Stomach (tissue), 9 donors: ENCODE results near the gene NDUFS5. TPM values are rescaled to one million over a fixed set of nuclear protein-coding genes. Genes with fewer than 3 reads are reported as not detected.
"Not testable (repeated sequence)": the region's sequence is repeated elsewhere in the genome, so short reads cannot be mapped to it uniquely, and the experiment has no call there.

Source experiments
- DNase-seq, 2 donors: peaks; one replicate each; pipeline versions ENCODE4 v3.0.0 to v3.0.0-alpha.2; 2013 to 2019
- H3K27ac ChIP-seq, 5 donors: fragments of 200-600 bp in 4 of 5; sonication (generic) in 4 of 5; one replicate each; pipeline ENCODE4 v1.5.1; 2013 to 2019; ENCODE audit warnings: mild to moderate bottlenecking in 1 of 5, moderate library complexity in 1 of 5
- H3K27me3 ChIP-seq, 3 donors: fragments of 200-600 bp; sonication (generic); one replicate each; pipeline ENCODE4 v1.5.1; 2017 to 2019; ENCODE audit warnings: mixed run types in 1 of 3
- H3K36me3 ChIP-seq, 4 donors: fragments of 200-600 bp; sonication (generic); 1 replicate in 3 of 4; 2 replicates in 1 of 4; pipeline ENCODE4 v1.5.1; 2016 to 2019
- H3K4me1 ChIP-seq, 4 donors: fragments of 200-600 bp; sonication (generic); one replicate each; pipeline ENCODE4 v1.5.1; 2016 to 2019
- H3K4me3 ChIP-seq, 4 donors: fragments of 200-600 bp; sonication (generic) in 3 of 4; one replicate each; pipeline ENCODE4 v1.5.1; 2016 to 2019; ENCODE audit warnings: mild to moderate bottlenecking in 1 of 4
- H3K9me3 ChIP-seq, 4 donors: fragments of 200-600 bp; sonication (generic); one replicate each; pipeline ENCODE4 v1.5.1; 2016 to 2019
- EP300 ChIP-seq: sonication (generic); formaldehyde crosslinking; IDR thresholded peaks from one replicate; pipeline ENCODE4 v1.6.1; 2017; ENCODE audit warnings: antibody characterized with exemption
- POLR2A ChIP-seq, 4 donors: fragments of 450-650 bp; IDR thresholded peaks; one replicate each; pipeline ENCODE4 v1.6.1; 2016; ENCODE audit warnings: antibody characterized with exemption in 4 of 4, control low read depth in 2 of 4, mild to moderate bottlenecking in 1 of 4, moderate library complexity in 1 of 4
- POLR2AphosphoS5 ChIP-seq, 3 donors: sonication (generic); formaldehyde crosslinking; IDR thresholded peaks; one replicate each; pipeline ENCODE4 v1.6.1; 2016; ENCODE audit warnings: antibody characterized with exemption in 3 of 3
- WGBS, 5 donors: extraction: QIAGEN DNeasy Blood & Tissue Kit in 3 of 5; methylation state at CpG; one replicate each; pipeline versions ENCODE4 v1.1.5 to v1.1.7; 2013 to 2018; 5-methylcytosine and 5-hydroxymethylcytosine counted together
- intact Hi-C: fragments of 100-400 bp; cut with DNase I; formaldehyde crosslinking; loops from one replicate; pipeline ENCODE4 v1.15.1; 2023; ENCODE audit warnings: low total_unique reads
- polyA plus RNA-seq, 3 donors: library from polyadenylated mRNA; stranded (reverse); fragments of 200-250 nt; gene quantifications; one replicate each; pipeline ENCODE4 v1.2.3, GENCODE V29; 2013
- total RNA-seq, 5 donors: library from RNA; depleted of rRNA; stranded (reverse); fragments of >200 nt; gene quantifications; one replicate each; pipeline versions ENCODE4 v1.1.0 to v1.2.3, GENCODE V29; 2014 to 2016
- TF ChIP-seq, protein P1 (sequence below), 7 experiments: fragments of 450-650 bp in 4 of 7; fragments of 200-600 bp in 3 of 7; sonication (generic) in 3 of 7; IDR thresholded peaks; one replicate each; pipeline ENCODE4 v1.5.1; 2016 to 2019; ENCODE audit warnings: antibody characterized with exemption in 7 of 7, control low read depth in 2 of 7, mild to moderate bottlenecking in 1 of 7
- donor health status: healthy with polysubstance abuse.
- donor health status: Bipolar disorder and iron deficiency.
- donor health status: healthy.

The NDUFS5 gene
- total and polyA plus RNA-seq, 8 donors = 104 to 829 (median 330) TPM

DNA sequence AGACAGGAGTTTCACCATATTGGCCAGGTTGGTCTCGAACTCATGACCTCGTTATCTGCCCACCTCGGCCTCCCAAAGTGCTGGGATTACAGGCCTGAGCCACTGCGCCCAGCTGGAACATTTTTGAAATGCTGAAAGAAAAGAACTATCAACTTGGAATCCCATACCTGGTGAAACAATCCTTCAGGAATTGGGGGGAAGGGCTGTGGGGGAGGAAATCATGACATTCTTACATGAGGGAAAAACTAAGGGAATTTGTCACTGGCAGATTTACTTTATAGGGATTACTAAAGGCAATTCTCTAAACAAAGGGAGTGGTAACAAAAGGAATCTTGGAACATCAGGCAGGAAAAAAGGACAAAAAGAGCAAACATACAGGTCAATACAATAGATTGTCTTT is 25.8 kb downstream of the NDUFS5 start:
- Histone ChIP-seq H3K9me3 (no peaks in the 10 kb centered on the region), H3K27me3 (no peaks in the 10 kb centered on the region), H3K4me1 (no peaks in the 10 kb centered on the region), H3K36me3 (peaks cover 0 to 33% (median 18%) of the 10 kb centered on the region in 4 donors), H3K4me3 (no peak overlapping the region), H3K27ac (no peak overlapping the region)
- WGBS, 5 donors = 82 to 90% (median 86%) methylated on average over 4 of the region's 4 CpGs
- intact Hi-C loops = no loop called here
- DNase-seq = no peak
- TF ChIP-seq POLR2A (IDR thresholded peaks at IDR 0.05) (no peak), POLR2AphosphoS5 (IDR thresholded peaks at IDR 0.05) (no peak), EP300 (no peak)
- TF ChIP-seq, protein P1, sequence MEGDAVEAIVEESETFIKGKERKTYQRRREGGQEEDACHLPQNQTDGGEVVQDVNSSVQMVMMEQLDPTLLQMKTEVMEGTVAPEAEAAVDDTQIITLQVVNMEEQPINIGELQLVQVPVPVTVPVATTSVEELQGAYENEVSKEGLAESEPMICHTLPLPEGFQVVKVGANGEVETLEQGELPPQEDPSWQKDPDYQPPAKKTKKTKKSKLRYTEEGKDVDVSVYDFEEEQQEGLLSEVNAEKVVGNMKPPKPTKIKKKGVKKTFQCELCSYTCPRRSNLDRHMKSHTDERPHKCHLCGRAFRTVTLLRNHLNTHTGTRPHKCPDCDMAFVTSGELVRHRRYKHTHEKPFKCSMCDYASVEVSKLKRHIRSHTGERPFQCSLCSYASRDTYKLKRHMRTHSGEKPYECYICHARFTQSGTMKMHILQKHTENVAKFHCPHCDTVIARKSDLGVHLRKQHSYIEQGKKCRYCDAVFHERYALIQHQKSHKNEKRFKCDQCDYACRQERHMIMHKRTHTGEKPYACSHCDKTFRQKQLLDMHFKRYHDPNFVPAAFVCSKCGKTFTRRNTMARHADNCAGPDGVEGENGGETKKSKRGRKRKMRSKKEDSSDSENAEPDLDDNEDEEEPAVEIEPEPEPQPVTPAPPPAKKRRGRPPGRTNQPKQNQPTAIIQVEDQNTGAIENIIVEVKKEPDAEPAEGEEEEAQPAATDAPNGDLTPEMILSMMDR (IDR thresholded peaks at IDR 0.05) = no peak

- H3K4me1 ChIP-seq, H3K4me3 ChIP-seq, H3K36me3 ChIP-seq, DNase-seq, H3K9me3 ChIP-seq, H3K27ac ChIP-seq, H3K27me3 ChIP-seq, intact Hi-C loops: not testable (repeated sequence)
- 91 to 94% (median 91%) methylated on average over 8 of the region's 8 CpGs for WGBS, 5 donors
These were observed 29.1 kb downstream of the NDUFS5 start for GRCh38 chr1:39055213-39055710.

DNA sequence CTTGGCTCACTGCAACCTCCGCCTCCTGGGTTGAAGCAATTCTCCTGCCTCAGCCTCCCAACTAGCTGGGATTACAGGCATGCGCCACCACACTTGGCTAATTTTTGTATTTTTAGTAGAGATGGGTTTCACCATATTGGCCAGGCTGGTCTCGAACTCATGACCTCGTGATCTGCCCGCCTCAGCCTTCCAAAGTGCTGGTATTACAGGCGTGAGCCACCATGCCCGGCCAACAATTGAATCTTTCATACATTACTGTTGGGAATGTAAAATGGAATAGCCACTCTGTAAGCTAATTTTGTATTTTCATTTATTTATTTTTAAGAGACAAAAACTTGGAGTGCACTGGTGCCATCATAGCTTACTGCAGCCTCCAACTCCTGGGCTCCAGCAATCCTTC is 35.4 kb downstream of the NDUFS5 start:
- H3K27ac ChIP-seq, intact Hi-C loops, H3K9me3 ChIP-seq, H3K27me3 ChIP-seq, H3K4me1 ChIP-seq, DNase-seq, H3K36me3 ChIP-seq, H3K4me3 ChIP-seq: not testable (repeated sequence)
- 95 to 98% (median 97%) methylated on average over 7 of the region's 7 CpGs for WGBS, 5 donors

GRCh38 chr1:39061951-39062350 is 35.8 kb downstream of the NDUFS5 start:
- Histone ChIP-seq H3K4me3 (no peak overlapping the region), H3K4me1 (peaks cover 0 to 9% (median 0%) of the 10 kb centered on the region in 4 donors), H3K9me3 (no peaks in the 10 kb centered on the region), H3K36me3 (no peaks in the 10 kb centered on the region), H3K27ac (no peak overlapping the region), H3K27me3 (no peaks in the 10 kb centered on the region)
- peak in 1 of 2 donors; percentile 20 for DNase-seq
- WGBS, 5 donors = 56 to 65% (median 59%) methylated on average over 4 of the region's 4 CpGs
- TF ChIP-seq POLR2A (IDR thresholded peaks at IDR 0.05) = no peak
- TF ChIP-seq POLR2AphosphoS5 (IDR thresholded peaks at IDR 0.05) = no peak
- TF ChIP-seq, protein P1 (IDR thresholded peaks at IDR 0.05) = no peak
- no peak for TF ChIP-seq EP300
- intact Hi-C loops = no loop called here

GRCh38 chr1:39063191-39063590 is 37.0 kb downstream of the NDUFS5 start:
- 68 to 79% (median 72%) methylated on average over 7 of the region's 7 CpGs for whole genome bisulfite sequencing, 5 donors
- Histone ChIP-seq H3K27me3 (no peaks in the 10 kb centered on the region), H3K36me3 (no peaks in the 10 kb centered on the region), H3K4me3 (no peak overlapping the region), H3K9me3 (no peaks in the 10 kb centered on the region), H3K27ac (no peak overlapping the region), H3K4me1 (peaks cover 0 to 9% (median 0%) of the 10 kb centered on the region in 4 donors)
- no peak for DNase-seq
- TF ChIP-seq POLR2A (IDR thresholded peaks at IDR 0.05) (no peak), POLR2AphosphoS5 (IDR thresholded peaks at IDR 0.05) (no peak), EP300 (no peak)
- TF ChIP-seq, protein P1 (IDR thresholded peaks at IDR 0.05) = no peak
- intact Hi-C loops = no loop called here
